NCI-H1048 (cell line): ENCODE data around the gene MDGA2.

ENCODE experiments used
- DNase-seq: peaks from one replicate; lab custom pipeline; 2025; lab: John Stamatoyannopoulos, UW

Gene MDGA2

DNA sequence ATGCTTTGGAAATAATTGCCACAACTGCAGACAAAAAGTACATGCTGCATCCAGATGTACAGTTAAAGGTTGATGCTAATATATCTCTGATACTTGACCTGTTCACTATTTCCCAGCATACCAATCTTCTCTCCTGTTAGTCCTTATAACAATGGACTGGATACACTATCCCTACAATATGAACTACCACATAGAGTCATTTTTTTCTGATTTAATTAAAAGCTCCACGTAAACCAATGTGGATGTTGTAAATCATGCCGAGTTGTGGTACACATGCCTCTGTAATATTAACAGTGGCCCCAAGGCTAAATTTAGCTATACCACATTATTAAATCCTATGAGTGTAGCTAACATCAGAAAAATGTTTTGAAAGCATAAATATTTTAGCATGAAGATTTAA lies 554.8 kb downstream of the MDGA2 start:
- DNase-seq, result no peak

DNA sequence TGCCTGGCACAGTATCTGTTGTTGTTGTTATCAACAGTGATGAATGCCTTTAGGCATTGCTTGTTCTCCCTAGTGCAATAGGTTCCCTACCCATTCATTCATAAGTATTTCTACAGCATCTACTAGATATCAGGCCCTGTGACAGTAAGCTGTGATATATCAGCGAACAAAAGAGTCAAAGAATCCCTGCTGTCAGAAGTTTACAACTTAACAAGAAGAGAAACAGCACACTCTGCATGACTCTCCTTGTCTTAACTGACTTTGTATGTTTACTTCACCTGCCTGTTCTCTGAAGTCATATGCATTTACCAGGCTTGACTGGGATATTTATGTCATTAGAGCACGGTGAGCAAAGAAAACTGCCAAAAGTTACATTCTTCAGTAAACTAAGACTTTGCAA lies 571.6 kb downstream of the MDGA2 start:
- no peak for DNase-seq

DNA sequence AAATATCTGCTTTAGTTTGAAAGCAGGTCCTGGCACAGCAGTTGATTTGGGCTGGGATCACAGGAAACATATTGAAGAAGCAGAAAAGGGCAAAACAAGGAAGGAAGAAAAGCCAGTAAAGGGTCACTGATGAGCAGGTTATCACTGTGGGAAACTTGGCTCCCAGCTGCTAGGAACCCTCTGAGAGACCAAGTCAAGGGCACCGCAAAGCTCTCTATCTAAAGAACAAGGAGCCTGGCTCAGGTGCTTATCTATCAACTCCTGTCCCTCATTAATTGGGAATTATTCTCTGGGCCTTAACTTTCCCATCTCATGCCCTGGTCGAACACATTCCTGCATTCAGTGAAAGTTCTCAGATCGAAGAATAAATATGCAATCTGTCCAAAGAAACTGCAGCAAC lies 572.9 kb downstream of the MDGA2 start:
- DNase-seq, result no peak

DNA sequence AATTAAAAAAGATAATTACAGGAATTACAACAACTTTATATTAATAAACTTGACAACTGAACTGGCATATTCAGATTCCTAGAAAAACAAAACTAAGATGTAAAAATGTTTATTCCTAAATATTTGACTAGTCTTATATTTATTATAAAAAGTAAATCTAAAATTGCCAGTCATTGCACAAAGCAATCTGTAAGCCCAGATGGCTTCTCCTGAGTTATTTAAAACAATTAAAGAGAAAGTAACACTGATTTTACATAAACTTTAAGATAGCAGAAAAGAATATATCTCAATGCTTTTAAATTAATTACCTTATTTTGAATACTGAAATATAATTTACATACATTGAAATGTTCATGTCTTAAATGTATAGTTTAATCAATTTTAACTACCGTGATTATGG lies 589.7 kb downstream of the MDGA2 start:
- DNase-seq, result no peak

DNA sequence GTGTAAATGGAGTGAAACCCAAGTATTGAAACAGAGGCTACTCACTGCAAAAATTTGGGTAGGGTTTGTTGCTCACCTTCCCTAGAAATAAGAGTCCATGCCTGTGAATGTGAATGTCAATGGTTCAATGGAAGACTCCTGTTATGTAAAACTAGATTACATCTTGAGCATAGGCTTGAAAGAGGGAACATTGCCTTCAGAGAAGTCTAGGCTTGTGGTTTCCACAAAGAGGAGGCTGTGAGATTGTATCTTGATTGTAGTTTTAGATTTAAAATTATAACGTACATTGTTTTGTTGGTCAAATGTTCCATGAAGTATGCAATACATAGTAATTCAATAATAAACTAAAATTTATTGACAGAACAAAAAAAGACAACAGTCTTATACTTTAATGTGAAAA lies 610.1 kb downstream of the MDGA2 start:
- no peak for DNase-seq

DNA sequence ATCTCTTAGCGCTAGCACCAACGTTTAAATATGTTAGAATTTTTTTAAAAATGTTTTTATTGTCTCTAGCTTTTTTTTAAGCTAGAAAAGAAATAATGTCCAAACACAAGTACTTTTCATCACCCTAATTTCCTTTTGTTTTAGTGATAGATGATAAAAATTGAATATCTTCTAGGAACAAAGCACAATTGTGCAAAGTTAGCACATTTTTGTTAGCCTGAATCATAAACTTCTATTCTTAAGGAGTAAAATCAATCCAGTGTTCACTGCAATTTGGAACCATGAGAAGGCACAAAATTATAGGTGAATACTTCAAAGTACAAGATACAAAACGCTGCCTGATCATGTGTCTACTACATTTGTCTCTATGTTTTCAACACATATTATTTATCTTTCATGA lies 615.4 kb downstream of the MDGA2 start:
- no peak for DNase-seq

DNA sequence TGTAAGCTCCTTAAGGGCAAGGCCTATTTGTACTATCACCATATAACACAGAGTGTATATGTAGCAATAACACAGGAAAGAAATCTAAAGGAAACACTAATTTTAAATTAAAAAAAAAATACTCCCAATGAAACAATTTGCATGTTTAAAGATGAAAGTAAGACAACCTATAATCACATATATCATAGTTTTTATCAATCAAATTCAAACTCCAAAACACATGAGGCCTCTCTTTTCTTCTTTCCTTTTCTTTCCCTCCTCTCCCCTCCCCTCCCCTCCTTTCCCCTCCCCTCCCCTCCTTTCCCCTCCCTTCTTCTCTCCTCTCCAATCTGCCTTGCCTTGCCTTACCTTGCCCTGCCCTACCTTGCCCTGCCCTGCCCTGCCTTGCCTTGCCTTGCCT lies 618.0 kb downstream of the MDGA2 start:
- DNase-seq, result no peak

DNA sequence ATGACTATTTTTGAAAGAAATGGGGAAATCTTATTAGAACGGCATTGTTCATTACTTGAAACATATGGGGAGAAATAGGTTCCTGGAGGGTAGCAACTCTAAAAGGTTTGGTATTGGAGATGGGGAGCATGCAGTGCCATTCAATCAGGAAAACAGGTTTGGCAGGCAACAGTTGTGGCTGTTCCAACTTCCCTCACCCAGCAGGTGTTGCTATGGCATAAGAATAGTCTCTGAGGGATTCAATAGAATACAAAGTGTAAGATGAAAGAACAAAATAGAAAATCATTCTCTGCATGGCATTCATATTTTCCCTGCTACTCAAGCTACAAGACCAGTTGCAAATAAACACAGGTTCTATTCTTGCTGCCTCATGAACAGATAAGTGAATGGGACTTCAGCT lies 630.6 kb downstream of the MDGA2 start:
- DNase-seq, result peak; percentile 18

DNA sequence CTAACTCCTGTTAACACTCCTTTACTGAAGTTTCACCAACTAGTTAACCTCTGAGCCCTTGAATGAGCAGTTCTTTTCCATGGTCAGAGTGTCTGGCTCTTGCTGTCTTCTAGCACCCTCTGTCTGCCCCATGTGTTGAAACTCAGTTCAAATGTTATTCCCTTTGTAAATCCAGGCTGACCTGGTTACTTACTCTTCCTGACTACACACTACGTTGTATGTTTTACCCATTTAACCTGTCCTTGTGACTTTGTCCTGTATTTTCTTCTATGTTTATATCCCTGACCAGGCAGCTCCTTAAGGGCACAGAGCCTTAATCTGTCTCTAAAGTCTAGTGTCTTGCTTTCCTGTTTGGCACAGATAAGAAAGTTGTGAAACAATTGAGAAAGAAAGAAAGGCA lies 634.9 kb downstream of the MDGA2 start:
- DNase-seq, result no peak

DNA sequence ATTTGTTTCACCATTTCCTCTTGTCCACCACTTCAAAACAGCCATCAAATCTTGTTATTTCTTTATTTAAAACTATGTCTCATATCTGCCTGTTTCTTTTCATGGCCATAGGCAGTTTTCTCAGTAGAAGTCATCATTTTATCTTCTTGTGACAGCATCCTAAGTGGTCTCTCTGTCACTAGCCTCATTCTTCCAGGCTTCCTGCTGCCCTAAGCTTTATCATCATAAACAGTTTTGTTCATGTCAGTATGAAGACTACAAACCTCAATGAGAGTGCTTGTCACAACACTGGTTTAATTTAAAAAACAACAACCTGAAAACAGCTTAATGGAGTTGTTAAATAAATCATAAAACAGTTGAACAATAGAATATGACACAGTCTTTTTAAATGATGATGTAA lies 636.1 kb downstream of the MDGA2 start:
- DNase-seq, result no peak

DNA sequence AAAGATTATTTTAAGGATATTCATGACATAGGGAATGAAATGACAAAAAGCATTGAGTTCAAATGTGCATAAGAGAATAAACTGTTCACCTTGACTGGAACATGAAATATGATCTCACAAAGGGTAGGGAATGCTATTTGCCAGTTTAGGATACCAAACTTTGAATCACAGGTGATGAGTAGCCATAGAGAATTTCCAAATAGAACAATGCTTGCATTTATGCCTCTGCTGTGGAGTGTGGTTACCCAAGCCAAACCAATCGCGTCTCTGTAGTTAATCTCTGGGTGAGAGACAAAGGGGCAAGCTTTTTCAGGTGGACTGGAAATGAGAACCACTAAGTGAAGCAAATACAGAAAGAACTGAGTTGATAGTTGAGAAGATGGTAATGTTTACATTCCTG lies 652.7 kb downstream of the MDGA2 start:
- DNase-seq, result no peak

DNA sequence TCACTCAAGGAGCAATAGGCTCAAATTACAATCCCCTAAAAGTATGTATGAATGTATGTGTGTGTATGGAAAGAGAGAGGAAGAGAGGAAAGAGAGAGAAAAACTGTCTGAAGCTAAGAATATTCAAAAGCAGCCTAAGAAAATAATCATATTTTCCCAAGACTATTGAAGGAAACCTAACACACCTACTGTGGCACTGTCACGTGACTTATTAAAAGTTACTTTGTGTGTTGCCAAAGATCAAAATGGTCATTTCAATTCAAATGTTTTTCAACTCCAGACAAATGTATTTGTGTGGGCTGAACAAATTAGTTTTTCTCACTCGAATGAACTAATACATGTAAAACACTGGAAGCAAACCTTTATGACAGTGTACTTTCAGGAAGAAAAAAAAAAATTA lies 654.9 kb downstream of the MDGA2 start:
- no peak for DNase-seq

DNA sequence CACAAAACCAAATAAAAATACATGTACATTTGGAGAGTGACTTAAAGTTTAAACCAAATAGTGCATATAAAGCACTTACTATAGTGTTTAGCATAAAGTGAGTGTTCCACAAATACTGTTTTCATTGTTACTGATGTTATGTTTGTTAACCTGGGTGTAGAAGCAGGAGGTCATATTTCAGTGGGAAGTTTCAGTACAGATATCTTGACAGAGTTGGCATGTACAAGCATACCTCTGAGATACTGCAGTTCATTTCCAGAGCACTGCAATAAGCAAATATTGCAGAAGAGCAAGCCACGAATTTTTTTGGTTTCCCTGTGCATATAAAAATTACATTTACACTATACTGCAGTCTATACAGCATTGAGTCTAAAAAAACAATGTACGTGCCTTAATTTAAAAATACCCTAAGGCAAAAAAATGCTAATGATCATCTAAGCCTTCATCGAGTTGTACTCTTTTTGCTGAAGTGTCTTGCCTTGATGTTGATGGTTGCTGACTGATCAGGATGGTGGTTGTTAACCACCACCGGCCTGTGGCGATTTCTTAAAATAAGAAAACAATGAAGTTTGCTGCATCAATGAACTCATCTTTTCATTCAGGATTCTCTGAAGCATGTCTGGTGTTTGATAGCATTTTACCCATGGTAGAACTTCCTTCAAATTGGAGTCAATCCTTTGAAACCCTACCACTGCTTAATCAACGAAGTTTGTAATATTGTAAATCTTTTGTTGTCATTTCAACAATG lies 662.7 kb downstream of the MDGA2 start:
- DNase-seq, result no peak

DNA sequence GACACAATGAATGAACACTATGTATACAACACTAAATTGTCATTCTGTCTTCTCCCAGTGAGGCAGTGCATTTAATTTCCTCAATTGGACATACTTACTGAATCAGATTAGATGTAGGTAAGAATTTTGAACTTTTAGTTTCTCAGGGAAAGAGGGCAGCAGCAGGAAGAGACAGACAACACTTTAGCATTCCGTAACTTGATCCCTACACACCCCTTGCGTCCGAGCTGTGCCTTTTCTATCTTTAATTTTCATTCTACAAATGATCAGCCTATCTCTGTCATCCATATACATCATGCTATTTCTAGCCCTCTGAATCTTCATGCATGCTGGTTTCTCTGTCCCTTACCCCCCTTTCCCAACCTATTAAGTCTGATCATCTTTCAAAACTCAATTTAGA lies 665.8 kb downstream of the MDGA2 start:
- DNase-seq, result no peak

DNA sequence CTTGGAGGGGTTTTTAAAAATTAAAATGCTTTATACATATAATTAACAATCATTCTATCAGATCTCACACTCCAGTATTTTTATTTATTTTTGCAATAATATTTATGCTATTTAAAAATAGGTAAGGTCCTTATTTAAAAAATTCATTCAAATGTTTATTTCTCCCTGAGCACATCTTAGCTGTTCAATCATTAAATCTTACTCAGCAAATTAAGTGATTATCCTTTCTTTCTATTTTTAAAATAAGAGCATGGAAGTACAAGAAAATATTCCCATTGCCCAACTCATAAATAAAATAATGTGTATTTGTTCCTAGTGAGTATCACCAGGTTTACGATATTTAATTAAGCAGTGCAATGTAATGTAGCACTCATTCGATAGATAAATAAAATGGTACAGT lies 666.7 kb downstream of the MDGA2 start:
- no peak for DNase-seq

DNA sequence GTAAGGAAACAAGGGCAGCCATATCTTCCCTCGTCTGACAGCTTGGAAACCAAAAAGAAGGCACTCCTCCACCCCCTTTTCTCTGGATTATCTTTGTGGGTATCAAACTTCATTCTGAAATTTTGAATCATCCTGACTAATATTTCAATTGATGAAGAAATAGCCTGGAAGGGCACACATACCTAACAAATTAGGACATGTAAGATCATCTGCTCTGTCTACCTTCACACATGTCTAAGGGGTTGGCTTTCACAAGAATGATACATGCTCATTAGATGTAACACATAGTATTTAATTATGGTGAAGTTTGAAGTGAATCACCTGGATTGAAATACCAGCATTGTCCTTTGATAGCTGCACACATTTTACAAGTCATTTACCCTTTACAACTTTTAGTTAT lies 675.7 kb downstream of the MDGA2 start:
- no peak for DNase-seq

DNA sequence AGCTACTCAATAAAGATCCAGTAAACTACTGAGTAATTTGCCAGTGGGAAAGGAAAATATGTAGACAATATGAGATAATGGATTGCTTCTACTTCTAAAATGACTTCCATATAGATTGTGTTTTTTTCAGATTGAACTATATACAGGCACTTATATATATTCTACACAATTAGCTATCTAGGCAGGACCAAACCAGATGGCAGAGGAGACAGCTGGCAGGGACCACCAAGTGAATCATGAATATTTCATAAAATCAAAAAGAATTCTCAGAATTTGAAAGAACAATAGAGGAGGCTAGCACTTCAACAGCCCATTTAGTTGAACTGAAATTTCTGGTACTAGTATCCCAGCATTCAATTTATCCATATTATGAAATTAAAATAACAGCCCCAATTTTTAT lies 685.8 kb downstream of the MDGA2 start:
- DNase-seq, result no peak

DNA sequence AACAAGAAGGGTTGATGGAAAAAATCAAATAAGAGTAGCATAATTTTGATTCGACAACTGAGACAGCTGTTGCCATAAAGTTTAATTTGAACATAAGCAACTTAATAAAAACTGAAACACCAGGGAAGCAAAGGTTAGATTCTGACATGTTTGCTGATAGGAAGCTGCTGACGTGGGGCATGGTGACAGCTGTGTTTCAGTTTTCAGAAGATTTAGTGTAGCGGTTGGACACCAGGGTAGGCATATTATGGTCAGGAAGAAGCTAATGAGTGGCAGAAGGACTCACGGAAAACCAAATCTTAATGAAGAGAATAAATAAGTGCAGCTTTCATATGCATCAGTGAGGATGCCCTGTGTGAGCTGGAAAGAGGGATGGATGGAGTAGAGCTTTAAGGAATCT lies 687.1 kb downstream of the MDGA2 start:
- no peak for DNase-seq

DNA sequence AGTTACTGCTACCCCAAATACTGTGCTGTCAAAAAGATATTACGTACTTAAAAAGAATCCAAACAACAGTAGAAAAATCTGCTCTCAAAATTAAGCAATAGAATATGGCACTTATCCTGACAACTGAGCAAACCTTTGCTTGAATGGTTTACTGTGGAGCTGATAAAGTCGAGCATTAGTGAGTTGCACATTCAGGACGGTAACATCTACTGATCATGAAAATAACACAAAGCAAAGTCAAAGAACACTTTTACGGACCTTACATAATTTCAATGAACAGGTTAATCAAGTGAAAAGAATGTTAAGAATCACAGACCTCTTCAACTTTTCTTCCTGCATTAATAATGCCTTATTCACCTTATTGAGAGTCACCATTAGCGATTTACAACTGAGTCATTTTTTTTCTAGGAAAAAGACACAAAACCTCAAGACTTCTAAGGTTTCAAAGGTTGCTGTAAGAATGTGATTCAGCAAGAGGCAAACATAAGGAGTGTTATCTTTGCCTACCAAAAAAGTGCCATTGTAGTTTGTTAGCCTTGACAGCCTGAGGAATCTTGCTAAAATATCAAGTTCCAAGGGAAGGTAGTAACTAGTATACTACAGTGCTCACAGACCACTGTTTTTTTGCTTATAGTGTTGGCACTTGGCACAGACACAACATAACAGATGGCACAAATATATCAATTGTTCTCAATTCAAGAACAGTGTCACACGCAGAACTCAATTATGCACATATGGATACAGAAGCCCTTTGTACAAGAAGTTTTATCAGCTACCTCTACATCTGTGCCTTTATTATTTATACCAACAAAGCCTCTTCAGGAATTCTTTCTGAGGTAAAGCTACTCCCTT lies 689.6 kb downstream of the MDGA2 start:
- no peak for DNase-seq

DNA sequence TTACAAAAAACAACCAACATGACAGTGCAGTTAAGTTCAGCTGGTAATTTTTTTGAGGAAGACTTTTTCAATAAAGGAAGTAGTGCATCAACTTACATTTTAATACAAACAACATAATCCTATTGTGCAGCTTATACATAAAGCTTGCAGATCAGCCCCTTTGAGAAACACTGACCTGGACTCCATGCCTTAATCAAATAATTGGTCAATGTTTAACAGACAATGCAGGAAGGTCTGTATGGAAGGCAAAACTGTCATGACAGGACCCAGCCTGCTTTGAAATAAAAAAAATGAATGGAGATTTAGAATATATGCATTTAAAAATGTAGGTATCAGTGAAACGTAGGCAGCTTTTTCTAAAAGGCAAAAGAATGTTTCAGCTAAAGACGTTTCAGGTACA lies 702.1 kb downstream of the MDGA2 start:
- DNase-seq, result no peak

DNA sequence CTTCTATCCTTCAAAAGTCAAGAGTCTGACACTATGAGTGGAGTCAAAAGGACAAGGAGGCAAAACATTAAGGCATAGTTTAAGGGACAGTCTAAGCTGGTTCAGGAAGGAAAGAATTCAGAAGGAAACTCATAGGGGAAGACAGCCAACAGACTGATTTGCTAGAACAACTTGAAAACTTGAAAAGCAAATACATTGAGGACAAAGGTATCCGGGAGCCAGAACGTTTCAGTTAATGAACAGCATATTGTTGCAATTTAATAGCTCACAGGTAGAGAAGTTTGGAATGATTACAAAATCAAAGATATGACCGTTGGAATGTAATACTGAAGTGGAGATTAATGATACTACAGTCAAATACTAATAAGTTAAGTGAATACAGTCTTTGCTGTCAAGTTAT lies 711.0 kb downstream of the MDGA2 start:
- DNase-seq, result no peak

DNA sequence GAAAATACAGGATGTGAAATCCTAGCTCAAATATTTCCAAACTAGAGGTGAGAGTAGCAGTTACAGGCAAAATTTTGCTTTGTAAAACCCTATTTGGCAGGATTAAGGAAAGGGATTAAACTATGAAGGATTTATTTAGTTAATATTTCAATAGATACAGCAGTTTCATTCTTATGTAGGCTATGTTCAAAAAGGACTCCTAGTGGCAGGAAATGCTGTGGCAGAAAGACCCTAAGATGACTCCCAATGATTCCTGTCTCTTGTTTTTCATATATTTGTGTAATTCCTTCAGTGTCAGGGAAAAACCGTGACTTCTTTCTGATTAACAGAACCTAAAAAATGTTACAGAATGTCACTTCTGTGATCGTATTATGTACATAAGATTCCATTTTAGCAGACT lies 724.3 kb downstream of the MDGA2 start:
- DNase-seq, result no peak

DNA sequence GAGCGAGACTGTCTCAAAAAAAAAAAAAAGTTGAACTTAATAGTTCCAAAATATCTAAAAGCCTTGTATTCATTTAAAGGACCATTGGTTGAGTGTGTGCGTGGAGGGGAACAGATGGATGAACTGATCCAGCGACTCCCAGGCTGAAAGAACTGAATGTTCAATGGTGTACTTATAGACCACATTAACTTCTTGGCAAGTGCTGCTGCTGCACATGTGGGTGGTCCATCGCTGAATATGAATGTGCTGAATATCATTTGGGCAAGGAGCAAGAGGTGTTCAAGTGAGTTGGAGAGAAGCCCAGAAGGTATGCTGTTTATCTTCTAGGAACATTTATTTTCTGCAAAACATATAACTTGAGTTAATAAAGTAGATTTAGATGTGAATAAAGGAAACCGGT lies 734.8 kb downstream of the MDGA2 start:
- DNase-seq, result no peak

DNA sequence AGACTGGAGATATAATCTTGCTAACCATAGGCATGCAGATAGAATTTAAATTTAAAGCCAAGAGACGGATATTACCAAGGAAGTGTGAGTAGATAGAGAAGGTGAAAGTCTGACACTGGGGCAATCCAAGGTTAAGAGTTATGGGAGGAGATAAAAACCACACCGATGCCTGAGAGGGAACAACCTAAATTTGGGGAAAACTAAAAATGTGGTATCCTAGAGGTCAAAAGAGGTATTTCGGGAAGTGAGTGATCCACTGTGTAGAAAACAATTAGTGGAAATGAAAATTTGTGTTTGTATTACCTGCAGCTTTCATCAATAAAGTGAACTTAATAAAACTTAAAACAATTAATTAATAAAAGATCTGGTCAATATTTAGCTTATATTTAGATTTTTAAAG lies 754.9 kb downstream of the MDGA2 start:
- DNase-seq, result no peak
